ENCODE results near the gene ZNF557. TPM values are rescaled to one million over a fixed set of nuclear protein-coding genes. Genes with fewer than 3 reads are reported as not detected.
A peak's percentile ranks its signal among the peaks of the same experiment; 100 is the strongest.
"Not testable (repeated sequence)": the region's sequence is repeated elsewhere in the genome, so short reads cannot be mapped to it uniquely, and the experiment has no call there.

Gene ZNF557
- total and polyA plus RNA-seq, 4 donors = 0.63 to 11.5 (median 6.5) TPM

GRCh38 chr19:7052896-7053295 is 16.6 kb upstream of the ZNF557 start:
- H3K9me3 ChIP-seq (ENCODE audit: control insufficient read depth, low read length); H3K36me3 ChIP-seq (ENCODE audit: control insufficient read depth in 1 of 2, insufficient read depth in 2 of 2, low read length in 1 of 2); H3K4me1 ChIP-seq (ENCODE audit: control insufficient read depth in 1 of 2, insufficient read depth in 2 of 2, low read length in 2 of 2); DNase-seq; intact Hi-C loops (cut with DNase I); H3K4me3 ChIP-seq (ENCODE audit: low read length in 2 of 2); H3K27ac ChIP-seq (ENCODE audit: low read depth in 1 of 2, low read length in 2 of 2); ATAC-seq (ENCODE audit: low FRiP score); H3K27me3 ChIP-seq (ENCODE audit: control insufficient read depth in 1 of 2, insufficient read depth in 2 of 2, low read length in 1 of 2): not testable (repeated sequence)
- 90 to 91% methylated on average over 7 of the region's 7 CpGs for WGBS, 2 donors

DNA sequence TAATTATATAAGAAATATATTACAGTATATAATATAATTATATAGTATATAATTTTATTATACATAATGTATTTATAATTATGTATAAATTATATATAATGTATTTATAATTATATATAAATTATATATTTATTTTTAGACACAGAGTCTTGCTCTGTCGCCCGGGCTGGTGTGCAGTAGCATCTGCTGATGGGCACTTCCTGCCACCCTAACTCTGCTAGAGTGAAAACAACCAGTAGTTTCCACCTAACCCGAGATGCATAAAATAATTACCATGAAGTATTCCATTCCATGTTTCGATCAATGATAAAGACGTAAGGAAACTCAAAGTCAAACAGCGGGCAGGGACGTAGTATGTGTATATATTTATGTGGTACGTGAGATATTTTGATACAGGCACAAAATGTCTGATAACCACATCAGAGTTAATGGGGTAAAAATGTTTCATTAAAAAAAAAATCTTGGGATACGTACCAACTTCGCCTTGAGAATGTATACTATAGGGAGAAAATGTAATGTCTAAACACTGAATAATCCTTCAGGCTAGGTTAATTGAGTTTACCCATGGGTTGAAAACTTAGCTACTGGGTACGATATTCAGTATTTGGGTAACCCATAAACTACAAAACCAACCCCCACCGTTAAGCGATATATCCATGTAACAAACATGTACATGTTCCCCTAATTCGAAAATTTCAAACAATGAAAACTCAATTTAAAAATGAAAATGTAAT is 14.7 kb upstream of the ZNF557 start:
- H3K4me1 ChIP-seq (ENCODE audit: control insufficient read depth in 1 of 2, insufficient read depth in 2 of 2, low read length in 2 of 2); H3K9me3 ChIP-seq (ENCODE audit: control insufficient read depth, low read length); H3K27ac ChIP-seq (ENCODE audit: low read depth in 1 of 2, low read length in 2 of 2); ATAC-seq (ENCODE audit: low FRiP score); H3K27me3 ChIP-seq (ENCODE audit: control insufficient read depth in 1 of 2, insufficient read depth in 2 of 2, low read length in 1 of 2); DNase-seq; intact Hi-C loops (cut with DNase I); H3K36me3 ChIP-seq (ENCODE audit: control insufficient read depth in 1 of 2, insufficient read depth in 2 of 2, low read length in 1 of 2); H3K4me3 ChIP-seq (ENCODE audit: low read length in 2 of 2): not testable (repeated sequence)
- 96% methylated on average over 8 to 12 of the region's 14 CpGs for WGBS, 2 donors

DNA sequence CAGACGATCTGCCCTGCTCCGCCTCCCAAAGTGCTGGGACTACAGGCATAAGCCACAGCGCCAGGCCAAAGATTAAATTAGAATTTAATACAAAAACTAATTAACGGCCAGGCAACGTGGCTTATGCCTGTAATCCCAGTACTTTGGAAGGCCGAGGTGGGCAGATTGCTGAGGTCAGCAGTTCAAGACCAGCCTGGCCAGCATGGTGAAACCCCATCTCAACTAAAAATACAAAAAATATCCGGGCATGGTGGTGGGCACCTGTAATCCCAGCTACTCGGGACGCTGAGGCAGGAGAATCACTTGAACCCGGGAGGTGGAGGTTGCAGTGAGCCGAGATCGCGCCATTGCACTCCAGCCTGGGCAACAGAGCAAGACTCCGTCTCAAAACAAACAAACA is 13.8 kb upstream of the ZNF557 start:
- H3K4me1 ChIP-seq (ENCODE audit: control insufficient read depth in 1 of 2, insufficient read depth in 2 of 2, low read length in 2 of 2); intact Hi-C loops (cut with DNase I); DNase-seq; H3K27ac ChIP-seq (ENCODE audit: low read depth in 1 of 2, low read length in 2 of 2); ATAC-seq (ENCODE audit: low FRiP score); H3K9me3 ChIP-seq (ENCODE audit: control insufficient read depth, low read length); H3K27me3 ChIP-seq (ENCODE audit: control insufficient read depth in 1 of 2, insufficient read depth in 2 of 2, low read length in 1 of 2); H3K4me3 ChIP-seq (ENCODE audit: low read length in 2 of 2); H3K36me3 ChIP-seq (ENCODE audit: control insufficient read depth in 1 of 2, insufficient read depth in 2 of 2, low read length in 1 of 2): not testable (repeated sequence)
- WGBS, 2 donors = 89 to 92% methylated on average over 12 of the region's 14 CpGs

DNA sequence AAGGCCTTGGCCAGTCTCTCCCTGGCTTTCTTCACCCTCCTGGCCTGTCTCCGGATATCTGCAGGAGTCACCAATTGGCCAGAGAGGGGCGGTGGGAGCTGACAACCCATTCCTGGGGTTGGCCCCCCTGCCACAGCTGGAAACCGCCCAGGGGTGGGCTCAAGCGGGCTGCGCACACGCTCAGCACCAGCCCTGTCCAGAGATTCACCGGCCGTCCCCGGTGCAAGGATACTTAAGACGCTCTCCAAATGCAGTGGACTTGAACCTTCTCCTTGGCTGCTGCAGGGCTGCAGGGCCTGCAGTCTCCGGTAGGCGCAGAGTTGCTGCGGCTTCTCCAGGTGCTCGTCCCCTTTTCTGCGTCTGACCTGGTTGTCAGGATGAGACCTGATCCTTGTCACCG is 13.1 kb upstream of the ZNF557 start:
- H3K4me3 ChIP-seq (ENCODE audit: low read length in 2 of 2); intact Hi-C loops (cut with DNase I); H3K27ac ChIP-seq (ENCODE audit: low read depth in 1 of 2, low read length in 2 of 2); H3K9me3 ChIP-seq (ENCODE audit: control insufficient read depth, low read length); DNase-seq; ATAC-seq (ENCODE audit: low FRiP score); H3K27me3 ChIP-seq (ENCODE audit: control insufficient read depth in 1 of 2, insufficient read depth in 2 of 2, low read length in 1 of 2); H3K36me3 ChIP-seq (ENCODE audit: control insufficient read depth in 1 of 2, insufficient read depth in 2 of 2, low read length in 1 of 2); H3K4me1 ChIP-seq (ENCODE audit: control insufficient read depth in 1 of 2, insufficient read depth in 2 of 2, low read length in 2 of 2): not testable (repeated sequence)
- WGBS, 2 donors = 77 to 81% methylated on average over 8 of the region's 16 CpGs

GRCh38 chr19:7058576-7058975 is 10.9 kb upstream of the ZNF557 start, which contains the start of gene MBD3L3:
TSS of gene MBD3L3 (minus strand) at chr19:7058676. CDS start at chr19:7058605, 71 bp downstream.
- H3K27ac ChIP-seq (ENCODE audit: low read depth in 1 of 2, low read length in 2 of 2); H3K36me3 ChIP-seq (ENCODE audit: control insufficient read depth in 1 of 2, insufficient read depth in 2 of 2, low read length in 1 of 2); ATAC-seq (ENCODE audit: low FRiP score); H3K27me3 ChIP-seq (ENCODE audit: control insufficient read depth in 1 of 2, insufficient read depth in 2 of 2, low read length in 1 of 2); H3K4me3 ChIP-seq (ENCODE audit: low read length in 2 of 2); H3K4me1 ChIP-seq (ENCODE audit: control insufficient read depth in 1 of 2, insufficient read depth in 2 of 2, low read length in 2 of 2); DNase-seq; intact Hi-C loops (cut with DNase I); H3K9me3 ChIP-seq (ENCODE audit: control insufficient read depth, low read length): not testable (repeated sequence)
- no CpG with 5 or more reads among the region's 8 CpGs for WGBS, 2 donors

- ATAC-seq (ENCODE audit: low FRiP score); H3K36me3 ChIP-seq (ENCODE audit: control insufficient read depth in 1 of 2, insufficient read depth in 2 of 2, low read length in 1 of 2); H3K4me1 ChIP-seq (ENCODE audit: control insufficient read depth in 1 of 2, insufficient read depth in 2 of 2, low read length in 2 of 2); H3K9me3 ChIP-seq (ENCODE audit: control insufficient read depth, low read length); H3K27me3 ChIP-seq (ENCODE audit: control insufficient read depth in 1 of 2, insufficient read depth in 2 of 2, low read length in 1 of 2); H3K4me3 ChIP-seq (ENCODE audit: low read length in 2 of 2); intact Hi-C loops (cut with DNase I); DNase-seq; H3K27ac ChIP-seq (ENCODE audit: low read depth in 1 of 2, low read length in 2 of 2): not testable (repeated sequence)
- 70 to 76% methylated on average over 1 of the region's 2 CpGs for whole genome bisulfite sequencing, 2 donors
Observed at GRCh38 chr19:7059977-7060376, 9.5 kb upstream of the ZNF557 start.

DNA sequence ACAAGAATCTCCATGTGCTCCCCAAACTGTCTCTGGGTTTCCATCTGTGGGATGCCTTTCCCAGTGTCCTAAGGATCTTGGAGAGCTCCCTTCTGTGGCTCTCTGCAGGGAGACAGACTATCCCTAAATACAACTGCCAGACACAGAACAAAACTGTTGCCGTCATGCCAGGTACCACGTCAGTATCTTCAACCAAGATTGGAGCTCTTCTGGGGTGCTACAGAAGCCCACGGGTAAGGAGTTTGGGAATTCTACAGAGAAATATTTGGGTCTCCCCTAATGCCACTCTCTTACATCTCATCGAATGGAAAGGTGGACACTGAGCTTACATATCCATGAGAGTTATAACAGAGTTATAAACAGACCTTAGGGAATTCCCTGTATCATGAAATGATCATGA is 6.2 kb upstream of the ZNF557 start:
- ATAC-seq (ENCODE audit: low FRiP score) (no peak), DNase-seq (no peak)
- intact Hi-C loops (cut with DNase I) = no loop called here
- no peak overlapping the region for H3K27ac ChIP-seq (ENCODE audit: low read depth in 1 of 2, low read length in 2 of 2)
- no peaks in the 10 kb centered on the region for H3K4me1 ChIP-seq (ENCODE audit: control insufficient read depth in 1 of 2, insufficient read depth in 2 of 2, low read length in 2 of 2)
- no peaks in the 10 kb centered on the region for H3K27me3 ChIP-seq (ENCODE audit: control insufficient read depth in 1 of 2, insufficient read depth in 2 of 2, low read length in 1 of 2)
- H3K36me3 ChIP-seq (ENCODE audit: control insufficient read depth in 1 of 2, insufficient read depth in 2 of 2, low read length in 1 of 2) = no peaks in the 10 kb centered on the region
- no peak overlapping the region for H3K4me3 ChIP-seq (ENCODE audit: low read length in 2 of 2)
- 79 to 80% methylated on average over 4 of the region's 4 CpGs for WGBS, 2 donors
- no peaks in the 10 kb centered on the region for H3K9me3 ChIP-seq (ENCODE audit: control insufficient read depth, low read length)

DNA sequence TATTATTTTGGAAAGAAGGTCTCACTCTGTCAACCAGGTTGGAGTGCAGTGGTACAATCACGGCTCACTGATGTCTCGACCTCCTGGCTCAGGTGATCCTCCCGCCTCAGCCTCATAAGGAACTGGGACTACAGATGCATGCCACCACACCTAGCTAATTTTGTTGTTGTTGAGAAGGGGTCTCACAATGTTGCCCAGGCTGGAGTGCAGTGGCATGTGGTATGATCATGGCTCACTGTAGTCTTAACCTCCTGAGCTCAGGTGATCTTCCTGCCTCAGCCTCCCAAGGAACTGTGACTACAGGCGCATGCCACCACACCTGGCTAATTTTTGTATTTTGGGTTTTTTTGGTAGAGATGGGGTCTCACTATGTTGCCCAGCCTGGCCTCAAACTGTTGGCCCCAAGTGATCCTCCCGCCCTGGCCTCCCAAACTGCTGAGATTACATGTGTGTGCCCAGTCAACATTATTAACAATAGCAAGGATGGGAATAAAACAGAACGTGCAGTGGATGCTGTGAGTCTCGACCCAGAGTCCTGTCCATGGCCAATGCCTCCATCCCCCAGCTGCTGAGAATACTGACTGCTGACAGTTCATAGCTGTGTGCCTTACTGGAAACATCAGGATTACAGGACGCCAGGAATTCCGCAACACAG is 5.6 kb upstream of the ZNF557 start:
- 89 to 90% methylated on average over 9 of the region's 9 CpGs for WGBS, 2 donors
- intact Hi-C loops (cut with DNase I) = no loop called here
- no peaks in the 10 kb centered on the region for H3K4me1 ChIP-seq (ENCODE audit: control insufficient read depth in 1 of 2, insufficient read depth in 2 of 2, low read length in 2 of 2)
- H3K9me3 ChIP-seq (ENCODE audit: control insufficient read depth, low read length) = no peaks in the 10 kb centered on the region
- H3K36me3 ChIP-seq (ENCODE audit: control insufficient read depth in 1 of 2, insufficient read depth in 2 of 2, low read length in 1 of 2) = no peaks in the 10 kb centered on the region
- DNase-seq (no peak), ATAC-seq (ENCODE audit: low FRiP score) (peak; percentile 11)
- no peaks in the 10 kb centered on the region for H3K27me3 ChIP-seq (ENCODE audit: control insufficient read depth in 1 of 2, insufficient read depth in 2 of 2, low read length in 1 of 2)
- no peak overlapping the region for H3K4me3 ChIP-seq (ENCODE audit: low read length in 2 of 2)
- no peak overlapping the region for H3K27ac ChIP-seq (ENCODE audit: low read depth in 1 of 2, low read length in 2 of 2)

- H3K4me3 ChIP-seq (ENCODE audit: low read length in 2 of 2); H3K27ac ChIP-seq (ENCODE audit: low read depth in 1 of 2, low read length in 2 of 2); ATAC-seq (ENCODE audit: low FRiP score); H3K4me1 ChIP-seq (ENCODE audit: control insufficient read depth in 1 of 2, insufficient read depth in 2 of 2, low read length in 2 of 2); H3K36me3 ChIP-seq (ENCODE audit: control insufficient read depth in 1 of 2, insufficient read depth in 2 of 2, low read length in 1 of 2); H3K27me3 ChIP-seq (ENCODE audit: control insufficient read depth in 1 of 2, insufficient read depth in 2 of 2, low read length in 1 of 2); DNase-seq; H3K9me3 ChIP-seq (ENCODE audit: control insufficient read depth, low read length); intact Hi-C loops (cut with DNase I): not testable (repeated sequence)
- 43 to 47% methylated on average over 13 of the region's 13 CpGs for WGBS, 2 donors
Observed at GRCh38 chr19:7067122-7067521, 2.4 kb upstream of the ZNF557 start.
